Nucleus accumbens (tissue), 56 donors: ENCODE data around the gene HERC3.

ENCODE experiments used
- DNase-seq, 56 donors: peaks; one replicate each; lab custom pipeline; 2025; lab: John Stamatoyannopoulos, UW

HERC3 gene

DNA sequence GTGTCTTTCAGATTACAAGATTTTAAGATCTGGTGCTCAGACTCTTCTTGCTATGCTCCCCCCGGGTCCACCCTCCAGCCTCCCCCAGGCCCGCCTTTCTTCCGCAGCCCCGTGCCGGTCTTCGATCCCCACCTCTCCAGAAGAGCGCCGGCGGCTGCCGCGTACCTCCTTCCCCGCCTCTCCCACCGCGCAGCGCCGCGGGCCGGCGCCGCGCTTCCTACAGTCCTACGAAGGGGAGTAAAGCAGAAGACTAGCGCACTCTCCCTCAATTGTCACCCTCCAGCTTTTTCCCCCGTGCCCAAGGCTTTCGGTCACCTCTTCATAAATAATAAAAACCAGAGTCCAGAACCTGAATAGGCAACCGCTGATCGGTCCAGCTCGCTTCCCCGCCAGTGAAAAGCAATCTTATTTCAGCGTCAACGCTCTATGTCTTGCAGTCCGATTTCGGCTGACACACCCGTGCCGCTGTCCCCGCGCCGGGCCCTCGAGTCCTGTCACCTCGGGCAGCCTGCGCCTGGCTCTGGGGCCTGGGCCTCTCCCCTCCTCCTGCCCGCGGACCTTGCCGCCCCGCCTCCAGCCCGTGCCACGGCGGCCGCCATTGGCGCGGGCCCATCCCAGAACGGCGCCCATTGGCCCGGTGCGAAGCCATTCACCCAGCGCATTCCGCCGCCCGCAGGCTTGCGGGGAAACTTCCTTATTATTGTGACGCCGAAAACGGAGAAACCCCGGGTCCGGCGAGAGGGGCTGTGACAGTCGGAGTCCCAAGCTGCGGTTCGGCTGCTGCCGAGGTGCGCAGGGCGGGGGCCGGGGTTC lies at the start of gene HERC3:
Gene HERC3 (plus strand): TSS at position 694 of the 813 bp plus-strand sequence. CDS start 13,344 bp downstream, outside the sequence.
- peak; percentile 44 to 96 (median 89) for DNase-seq

- no peak for DNase-seq
These were observed 42.5 kb upstream of the HERC3 start for GRCh38 chr4:88549815-88550214.

- no peak for DNase-seq
These were observed 24.7 kb upstream of the HERC3 start for GRCh38 chr4:88567591-88567990.

GRCh38 chr4:88570001-88570400 lies 22.3 kb upstream of the HERC3 start:
- DNase-seq: no peak

DNA sequence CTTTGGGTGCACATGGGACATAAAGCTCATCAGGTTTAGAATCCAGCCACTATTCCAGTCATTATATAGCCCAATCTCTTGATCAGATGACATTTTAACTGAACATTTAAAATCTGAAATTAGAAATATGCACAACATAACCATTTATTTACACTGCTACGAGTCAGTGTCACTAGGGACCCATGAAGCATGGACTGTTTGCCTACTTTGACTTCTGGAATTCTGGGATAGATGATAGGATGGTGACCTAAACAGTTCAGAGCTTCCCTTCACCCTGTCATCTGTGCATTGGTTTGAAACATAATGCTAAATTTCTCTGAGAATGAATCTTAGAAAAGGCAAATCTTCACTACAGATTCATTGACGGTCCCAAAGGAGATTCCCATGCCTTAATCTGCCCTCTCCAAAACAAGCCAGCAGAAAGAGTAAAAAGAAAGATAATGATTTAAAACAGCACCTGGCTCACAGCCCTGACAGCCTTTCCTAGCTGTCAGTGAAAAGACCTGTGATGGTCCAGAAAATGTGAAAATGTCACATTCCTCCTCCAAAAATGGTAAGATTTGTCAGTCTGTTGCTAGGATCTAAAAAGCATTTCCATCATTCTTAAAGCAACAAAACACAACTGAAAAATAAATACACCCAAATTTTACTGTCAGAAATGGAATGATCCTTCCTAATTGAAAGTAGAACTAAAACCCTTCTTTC lies 18.9 kb upstream of the HERC3 start:
- DNase-seq: no peak

DNA sequence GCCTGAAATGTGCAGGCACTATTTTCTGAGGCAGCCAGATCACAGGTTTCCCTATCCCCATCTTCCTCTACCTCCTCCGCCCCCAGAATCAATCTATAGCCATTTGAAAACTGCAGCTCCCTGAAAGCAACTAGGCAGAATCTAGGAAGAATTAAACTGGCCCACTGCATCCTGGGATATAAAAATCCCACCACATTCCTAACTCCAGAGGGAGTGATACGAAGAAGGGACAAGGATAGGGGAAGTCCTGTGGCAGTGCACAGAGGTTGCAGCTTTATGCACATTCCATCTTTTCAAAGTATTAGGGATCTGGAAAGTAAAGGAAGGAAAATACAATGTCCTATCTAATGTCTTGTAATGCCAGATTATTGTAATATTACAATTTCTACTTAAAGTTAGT lies 18.3 kb upstream of the HERC3 start:
- DNase-seq: no peak

- DNase-seq: peak in 6 of 56 donors; percentile 1 to 51 (median 8)
These were observed 17.1 kb upstream of the HERC3 start for GRCh38 chr4:88575186-88575585.

DNA sequence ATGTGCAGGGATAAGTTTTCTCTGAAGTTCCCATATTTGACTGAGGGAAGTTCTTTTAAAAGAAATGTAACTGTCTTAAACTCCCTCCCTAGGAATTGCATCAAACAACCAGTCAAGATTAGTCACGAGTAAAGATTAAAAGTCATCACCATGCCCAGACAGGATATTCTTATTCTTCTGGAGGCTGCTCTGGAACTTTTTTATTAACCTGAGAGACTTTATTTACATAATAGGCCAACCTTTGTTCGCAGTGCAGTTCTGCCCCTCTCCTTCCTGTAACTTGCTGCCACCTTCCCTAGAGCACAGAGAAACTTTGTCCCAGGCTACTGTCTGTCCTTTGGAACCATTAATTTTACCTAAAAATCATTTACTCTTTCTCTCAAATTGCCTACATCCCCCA lies 9.8 kb upstream of the HERC3 start:
- DNase-seq: no peak

DNA sequence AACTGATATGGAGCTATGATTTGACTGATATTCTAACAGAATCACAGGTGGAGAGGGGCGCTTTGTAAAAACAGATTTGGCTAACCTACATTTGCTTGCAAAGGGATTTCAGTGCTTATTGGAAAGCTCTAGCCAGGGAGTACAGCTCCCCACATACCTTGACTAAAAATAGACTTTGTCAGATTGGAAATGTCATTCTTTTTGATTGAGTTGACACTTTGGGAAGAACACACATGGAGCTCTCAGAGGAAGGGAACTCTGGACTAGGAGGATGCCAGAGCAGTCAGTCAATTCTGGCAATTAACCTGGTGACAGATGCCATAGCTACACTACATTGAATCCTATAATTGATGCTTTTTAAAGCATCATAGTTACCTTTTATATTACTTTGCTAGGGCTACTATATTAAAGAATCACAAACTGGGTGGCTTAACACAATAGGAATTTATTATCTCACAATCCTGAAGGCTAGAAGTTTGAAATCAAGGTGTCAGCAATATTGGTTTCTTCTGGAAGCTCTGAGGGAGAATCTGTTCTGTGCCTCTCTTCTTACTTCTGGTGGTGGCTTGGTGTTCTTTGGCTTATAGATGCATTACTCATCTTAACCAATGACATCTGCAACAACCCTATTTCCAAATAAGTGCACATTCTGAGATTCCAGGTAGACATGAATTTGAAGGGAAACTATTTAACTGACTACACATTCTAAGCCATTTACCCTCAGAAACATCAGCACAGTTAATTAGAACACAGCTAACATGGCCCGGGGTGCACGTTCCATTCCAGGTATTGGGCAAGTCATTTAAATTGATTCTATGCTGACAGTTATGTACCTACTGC lies 8.4 kb upstream of the HERC3 start:
- DNase-seq: no peak

DNA sequence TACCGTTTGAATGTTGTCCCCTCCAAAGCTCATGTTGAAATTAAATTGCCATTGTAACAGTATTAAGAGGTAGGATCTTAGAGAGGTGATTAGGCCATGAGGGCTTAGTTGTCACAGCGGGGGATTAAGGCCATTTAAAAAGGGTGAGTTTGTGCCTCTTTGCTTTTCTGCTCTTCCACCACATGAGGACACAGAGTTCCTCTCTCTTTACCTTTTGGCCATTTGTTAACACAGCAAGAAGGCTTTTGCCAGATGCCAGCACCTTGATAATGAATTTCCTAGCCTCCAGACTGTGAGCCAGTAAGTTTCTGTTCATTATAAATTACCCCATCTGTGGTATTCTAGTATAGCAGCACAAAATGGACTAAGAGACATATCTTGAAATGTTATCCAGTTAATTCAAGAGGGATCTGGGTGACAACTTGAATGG lies 7.8 kb upstream of the HERC3 start:
- no peak for DNase-seq

GRCh38 chr4:88585917-88586316 lies 6.4 kb upstream of the HERC3 start:
- no peak for DNase-seq

GRCh38 chr4:88587306-88587705 lies 5.0 kb upstream of the HERC3 start:
- DNase-seq: no peak

DNA sequence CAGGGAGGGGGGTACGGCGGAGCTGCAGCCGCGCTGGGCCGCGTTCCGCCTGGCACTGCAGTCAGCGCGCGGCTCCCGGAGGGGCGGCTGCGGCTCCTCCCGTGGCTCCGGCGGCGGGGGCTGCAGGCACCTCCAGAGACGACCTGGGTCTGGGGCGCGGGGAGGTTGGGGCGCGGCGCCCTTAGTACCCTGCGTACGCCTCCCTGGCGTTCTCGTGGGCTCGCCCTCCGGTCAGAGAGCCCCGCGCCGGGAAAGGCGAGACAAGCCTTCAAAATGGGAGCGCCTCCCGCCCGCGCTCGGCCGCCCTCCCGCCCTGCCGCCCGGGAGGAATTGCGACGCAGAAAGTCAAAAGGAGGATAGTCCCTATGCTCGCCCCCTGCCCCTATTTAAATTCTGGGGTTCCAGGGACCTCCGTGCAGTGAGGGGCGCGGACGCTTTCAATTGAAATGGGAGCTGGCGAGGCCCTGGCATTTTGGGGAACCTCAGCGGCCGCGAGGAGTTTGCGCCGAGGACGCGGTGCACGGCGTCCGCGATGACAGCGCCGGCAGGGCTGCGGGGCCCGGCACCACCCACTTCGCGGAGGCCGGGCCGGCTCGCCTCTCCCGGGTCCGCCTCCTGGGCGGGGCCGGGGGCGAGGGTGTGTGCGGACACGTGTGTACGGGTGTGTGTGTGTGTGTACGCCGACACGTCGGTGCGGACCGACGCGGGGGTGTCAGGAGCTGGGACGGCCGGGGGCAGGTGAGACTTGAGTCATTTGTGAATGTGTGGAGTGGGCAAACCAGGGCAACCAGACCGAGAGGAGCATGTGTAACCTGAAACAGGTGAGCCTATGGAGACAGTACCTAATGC lies 544 bp downstream of the HERC3 start:
- DNase-seq: peak in 54 of 56 donors; percentile 34 to 88 (median 65)

- DNase-seq: no peak
These were observed 5.8 kb downstream of the HERC3 start for GRCh38 chr4:88597970-88598660.

DNA sequence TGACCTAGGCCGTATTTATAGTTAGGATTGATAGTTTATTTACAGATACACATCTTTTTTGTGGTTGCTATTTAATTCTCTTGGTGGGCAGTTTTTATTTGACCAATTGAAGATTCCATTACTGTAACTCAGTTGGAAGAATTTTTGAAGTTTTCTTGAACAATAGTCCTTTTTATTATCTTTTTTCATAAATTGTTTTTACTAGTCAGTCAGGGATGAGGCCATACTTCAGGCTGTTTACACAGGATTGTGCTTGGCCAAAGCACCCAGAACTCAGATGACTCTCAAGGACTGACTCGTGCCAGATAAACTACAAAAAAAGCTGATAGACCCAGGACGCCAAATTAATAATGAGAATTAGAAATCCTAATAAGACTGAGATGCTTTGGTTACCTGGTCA lies 7.0 kb downstream of the HERC3 start:
- no peak for DNase-seq

GRCh38 chr4:88599714-88600113 lies 7.4 kb downstream of the HERC3 start:
- no peak for DNase-seq

DNA sequence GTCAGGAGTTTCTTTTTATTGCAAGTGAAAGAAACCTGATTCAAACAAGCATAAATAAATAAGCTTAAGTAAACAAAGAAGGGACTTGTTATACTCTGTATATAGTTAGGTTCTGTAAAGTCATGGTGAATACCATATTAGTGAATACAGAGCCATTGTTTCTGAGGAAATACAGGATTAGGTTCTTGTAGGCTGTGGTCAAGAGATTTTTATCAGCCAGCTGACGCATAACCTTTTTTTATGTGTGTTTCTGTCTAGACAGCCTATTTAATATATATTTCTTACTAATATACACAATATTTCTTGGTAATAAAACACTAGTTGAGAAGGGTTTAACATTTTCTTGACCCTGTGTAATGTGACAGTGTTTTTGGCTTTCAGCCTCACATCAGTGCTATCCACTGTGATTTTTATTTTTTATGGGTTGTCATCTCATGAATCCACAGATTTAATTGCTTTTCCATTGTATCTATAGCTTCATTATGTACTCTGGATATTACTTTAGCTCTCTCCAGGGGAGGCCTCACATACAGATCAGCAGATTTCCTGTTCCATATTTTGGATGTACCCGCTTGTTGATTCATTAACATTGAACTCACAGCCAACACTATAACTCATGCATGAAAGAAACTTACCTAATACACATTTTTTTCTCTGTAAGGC lies 8.0 kb downstream of the HERC3 start:
- no peak for DNase-seq

DNA sequence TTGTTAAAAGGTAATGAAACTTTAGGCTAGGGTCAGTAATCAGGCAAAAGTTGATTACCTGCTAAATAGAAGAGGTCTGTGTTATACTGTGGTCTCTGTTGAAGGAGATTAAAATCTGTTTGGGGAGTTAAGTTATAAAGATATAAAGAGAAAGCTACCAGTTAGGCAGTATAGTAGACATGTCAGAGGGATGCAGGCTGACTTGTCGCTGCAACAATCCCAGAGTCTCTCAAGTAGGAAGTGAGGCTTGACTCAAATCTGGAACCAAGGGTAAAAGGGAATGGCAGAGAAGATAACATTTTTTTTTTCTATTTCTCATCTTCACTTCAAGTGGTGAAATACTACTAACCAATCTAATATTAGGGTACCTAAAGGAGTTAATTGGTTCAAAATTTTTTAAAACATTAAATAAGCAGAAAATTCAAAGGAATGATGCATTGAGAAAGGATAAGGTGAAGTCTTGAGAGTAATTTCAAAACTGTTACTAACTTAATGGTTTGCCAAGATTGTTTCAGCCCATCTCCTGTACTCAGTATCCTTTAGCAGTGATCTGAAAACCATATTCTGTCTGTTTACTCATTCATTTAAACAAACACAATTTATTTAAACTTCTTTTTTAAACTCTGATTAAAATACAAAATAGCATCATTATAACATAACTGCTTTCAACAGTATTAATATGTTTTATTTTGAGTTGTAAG lies 12.8 kb downstream of the HERC3 start:
- DNase-seq: no peak
